Measurements from ENCODE around the gene PLCB3.

DNA sequence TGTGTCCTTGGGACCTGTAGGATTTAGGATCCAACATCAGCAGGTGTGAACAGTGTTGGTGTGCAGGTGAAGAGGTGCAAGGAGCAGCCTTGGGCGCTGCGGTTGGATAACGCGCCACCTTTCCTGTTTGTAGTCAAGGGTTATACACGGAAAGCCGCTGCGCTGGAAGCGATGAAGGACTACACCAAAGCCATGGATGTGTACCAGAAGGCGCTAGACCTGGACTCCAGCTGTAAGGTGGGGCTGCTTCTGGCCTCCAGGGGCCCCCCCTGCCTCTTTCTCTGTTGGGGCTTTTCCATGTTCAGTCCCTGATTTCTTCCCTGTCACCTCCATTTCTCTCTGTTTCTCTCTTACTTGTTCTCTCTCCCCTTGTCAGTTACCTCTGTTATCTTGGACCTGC lies 48.3 kb upstream of the PLCB3 start:
- TF ChIP-seq POLR2A (IDR thresholded peaks at IDR 0.05) = no peak
- TF ChIP-seq, protein P1, sequence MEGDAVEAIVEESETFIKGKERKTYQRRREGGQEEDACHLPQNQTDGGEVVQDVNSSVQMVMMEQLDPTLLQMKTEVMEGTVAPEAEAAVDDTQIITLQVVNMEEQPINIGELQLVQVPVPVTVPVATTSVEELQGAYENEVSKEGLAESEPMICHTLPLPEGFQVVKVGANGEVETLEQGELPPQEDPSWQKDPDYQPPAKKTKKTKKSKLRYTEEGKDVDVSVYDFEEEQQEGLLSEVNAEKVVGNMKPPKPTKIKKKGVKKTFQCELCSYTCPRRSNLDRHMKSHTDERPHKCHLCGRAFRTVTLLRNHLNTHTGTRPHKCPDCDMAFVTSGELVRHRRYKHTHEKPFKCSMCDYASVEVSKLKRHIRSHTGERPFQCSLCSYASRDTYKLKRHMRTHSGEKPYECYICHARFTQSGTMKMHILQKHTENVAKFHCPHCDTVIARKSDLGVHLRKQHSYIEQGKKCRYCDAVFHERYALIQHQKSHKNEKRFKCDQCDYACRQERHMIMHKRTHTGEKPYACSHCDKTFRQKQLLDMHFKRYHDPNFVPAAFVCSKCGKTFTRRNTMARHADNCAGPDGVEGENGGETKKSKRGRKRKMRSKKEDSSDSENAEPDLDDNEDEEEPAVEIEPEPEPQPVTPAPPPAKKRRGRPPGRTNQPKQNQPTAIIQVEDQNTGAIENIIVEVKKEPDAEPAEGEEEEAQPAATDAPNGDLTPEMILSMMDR (IDR thresholded peaks at IDR 0.05) = no peak

All from Peyer's patch (tissue), 4 donors.